SK-MEL-5 (cell line): ENCODE data around the gene FOXI3. TPM values are rescaled to one million over a fixed set of nuclear protein-coding genes. Genes with fewer than 3 reads are reported as not detected.
"Not testable (repeated sequence)": the region's sequence is repeated elsewhere in the genome, so short reads cannot be mapped to it uniquely, and the experiment has no call there.

Experiments
- DNase-seq: peaks from one replicate; pipeline ENCODE4 v3.0.0-alpha.2; 2016; ENCODE audit warnings: low read depth, low spot score
- in situ Hi-C: cut with HindIII; loops from 2 replicates; pipeline ENCODE4 v1.10.0; 2016; ENCODE audit warnings: low sequenced_read_pairs, high pct_unique_total_duplicates, low pct_unique_long_range_greater_than_20kb
- small RNA-seq, 2 experiments: library from RNA; depleted of rRNA; stranded (forward); fragments of <200 nt; gene quantifications; one replicate each; pipeline ENCODE3, GENCODE V24; 2014
- total RNA-seq: library from RNA; depleted of rRNA; stranded (reverse); fragments of >200 nt; shearing (Covaris generic); gene quantifications from 2 replicates; pipeline ENCODE4 v1.2.3, GENCODE V29; 2014; rRNA removed

Gene FOXI3
- total RNA-seq, 1 experiment from 2014 or later, result 0.66 TPM

DNA sequence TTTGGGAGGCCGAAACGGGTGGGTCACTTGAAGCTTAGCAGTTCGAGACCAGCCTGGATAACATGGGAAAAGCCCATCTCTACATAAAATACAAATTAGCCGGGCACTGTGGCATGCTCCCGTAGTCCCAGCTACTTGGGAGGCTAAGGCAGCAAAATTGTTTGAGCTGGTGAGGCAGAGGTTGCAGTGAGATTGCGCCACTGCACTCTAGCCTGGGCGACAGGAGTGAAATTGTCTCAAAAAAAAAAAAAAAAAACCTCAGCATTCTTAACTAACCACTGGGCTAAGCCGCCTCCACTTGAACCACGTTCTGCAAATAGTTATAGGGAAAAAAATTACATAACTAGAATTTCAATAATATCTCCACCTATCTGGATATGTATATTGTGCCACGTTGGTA, 2.3 kb downstream of the FOXI3 start:
- no peak for DNase-seq
- in situ Hi-C loops, result no loop called here

DNA sequence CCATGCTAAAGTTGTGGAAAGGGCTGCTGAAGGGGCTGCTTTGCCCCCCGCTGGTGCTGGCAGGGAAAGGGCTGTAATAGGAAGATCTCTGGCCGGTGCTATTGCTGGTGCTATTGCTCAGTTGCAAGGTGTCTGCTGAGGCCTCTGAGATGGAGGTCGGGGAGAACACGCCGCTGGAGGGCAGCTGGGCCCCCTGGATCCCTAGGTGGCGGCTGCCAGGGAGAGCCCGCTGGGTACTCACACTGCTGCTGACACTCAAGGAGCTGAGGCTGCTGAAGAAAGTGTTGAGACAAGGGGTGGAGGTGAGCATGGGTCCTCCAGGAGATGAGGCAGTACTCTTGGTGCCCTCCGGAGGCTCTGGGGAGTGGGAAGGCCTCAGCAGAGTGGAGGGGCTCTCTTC, 4.2 kb downstream of the FOXI3 start:
- in situ Hi-C loops, result no loop called here
- DNase-seq, result no peak

DNA sequence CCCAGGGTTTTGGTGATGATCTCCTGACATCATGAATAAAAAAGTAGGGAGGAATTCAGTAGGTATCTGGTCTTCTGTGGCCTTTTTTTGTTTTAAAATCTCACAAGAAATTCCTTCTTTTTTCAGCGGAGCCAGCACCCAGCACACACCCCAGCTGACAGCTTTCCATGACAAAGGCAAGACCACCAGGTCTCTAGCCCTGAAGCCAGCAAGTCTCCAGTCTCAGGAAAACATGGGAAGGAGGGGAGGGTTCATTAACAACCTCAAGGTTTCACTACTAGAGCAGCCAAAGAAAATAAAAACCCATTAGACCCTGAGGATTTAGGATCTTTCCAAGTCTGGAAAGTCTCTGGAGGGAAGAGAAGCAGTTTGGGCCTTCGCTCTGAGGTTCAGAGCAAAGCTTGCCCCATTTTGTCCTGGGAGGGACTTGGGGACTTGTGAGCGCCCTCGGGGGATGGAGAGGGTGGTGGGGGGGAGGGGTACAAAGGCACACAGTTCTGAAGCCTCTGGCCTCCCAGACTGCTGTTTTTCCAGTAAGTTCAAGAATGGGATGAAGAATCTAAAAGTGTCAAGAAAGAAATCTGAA, 9.0 kb downstream of the FOXI3 start:
- in situ Hi-C loops, result no loop called here
- DNase-seq, result no peak

DNA sequence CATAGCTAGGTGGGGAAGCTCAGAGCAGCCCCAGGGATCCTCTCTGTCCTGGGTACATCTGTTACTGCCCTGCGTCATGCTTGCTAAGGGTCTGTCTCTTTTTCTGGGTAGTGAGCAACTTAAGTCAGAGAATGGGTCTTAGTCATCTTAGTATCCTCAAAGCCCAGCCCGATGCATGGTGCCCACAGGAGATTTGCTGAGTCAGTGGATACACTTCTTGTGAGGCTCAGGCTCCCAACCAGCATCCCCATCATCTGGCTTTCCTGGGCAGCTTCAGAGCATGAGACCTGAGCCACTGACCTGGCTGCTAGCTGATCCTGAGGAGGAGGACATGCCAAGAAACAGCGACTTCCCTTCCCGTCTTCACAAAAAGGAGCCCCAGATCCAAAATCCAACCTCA, 10.0 kb downstream of the FOXI3 start:
- DNase-seq, result no peak
- in situ Hi-C loops, result no loop called here

DNA sequence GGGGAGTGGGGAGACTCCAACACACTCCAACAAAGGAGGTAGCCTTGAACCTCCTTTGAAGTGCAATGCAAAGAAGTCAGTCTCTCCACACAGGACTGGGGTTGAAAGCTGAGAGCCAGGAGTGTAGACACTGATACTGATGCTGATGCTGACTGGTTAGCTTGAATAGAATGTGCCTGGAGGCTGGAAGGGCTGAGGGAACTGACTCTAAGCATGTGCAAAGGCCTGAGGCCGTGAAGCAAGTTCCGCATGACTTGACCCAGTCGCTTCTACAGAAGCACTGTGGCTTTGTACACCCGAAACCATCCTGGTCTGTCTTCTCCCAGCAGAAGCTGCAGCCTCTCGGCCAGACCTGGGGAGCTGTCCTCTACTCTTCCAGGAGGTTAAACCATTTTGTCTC, 10.4 kb downstream of the FOXI3 start:
- in situ Hi-C loops, result no loop called here

DNA sequence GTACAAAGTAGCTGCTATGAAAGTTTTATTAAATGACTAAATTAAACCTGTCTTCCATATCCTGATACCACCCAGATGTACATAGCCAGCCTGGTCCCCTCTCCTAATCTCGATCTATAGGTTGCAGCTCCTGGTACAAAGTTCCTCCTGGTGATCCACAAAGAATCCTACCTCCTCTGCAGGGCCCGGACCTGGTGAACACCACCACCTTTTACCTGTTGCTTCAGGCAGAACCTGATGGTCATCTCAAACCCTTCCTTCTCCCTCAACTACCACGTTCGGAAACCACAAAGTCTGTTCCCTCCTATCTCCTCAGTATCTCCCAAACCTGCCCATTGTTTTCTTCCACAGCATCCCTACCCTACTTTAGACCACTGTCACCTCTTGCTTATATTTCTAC, 15.5 kb downstream of the FOXI3 start:
- no peak for DNase-seq
- in situ Hi-C loops, result no loop called here

More for the DNA sequence above, 10.4 kb downstream of the FOXI3 start:
- DNase-seq, result no peak

DNA sequence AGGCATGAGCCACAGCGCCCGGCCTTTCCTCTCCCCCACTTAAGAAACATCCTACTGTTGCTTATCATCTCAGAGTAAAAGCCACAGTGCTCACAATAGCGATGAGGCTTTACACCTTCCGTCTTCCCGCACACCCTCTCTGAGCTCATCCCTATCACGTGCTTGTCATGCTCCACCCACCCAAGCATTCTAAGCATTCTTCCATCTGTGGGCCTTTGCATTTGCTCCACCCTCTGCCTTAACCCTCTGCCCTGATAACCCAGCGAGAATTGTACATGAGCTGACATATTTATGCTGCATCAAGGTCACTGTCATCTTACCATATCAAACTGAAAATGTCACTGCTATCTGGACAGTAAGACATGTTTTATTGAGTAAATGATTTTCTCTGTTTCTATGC, 22.6 kb downstream of the FOXI3 start:
- no peak for DNase-seq
- in situ Hi-C loops, result no loop called here

DNA sequence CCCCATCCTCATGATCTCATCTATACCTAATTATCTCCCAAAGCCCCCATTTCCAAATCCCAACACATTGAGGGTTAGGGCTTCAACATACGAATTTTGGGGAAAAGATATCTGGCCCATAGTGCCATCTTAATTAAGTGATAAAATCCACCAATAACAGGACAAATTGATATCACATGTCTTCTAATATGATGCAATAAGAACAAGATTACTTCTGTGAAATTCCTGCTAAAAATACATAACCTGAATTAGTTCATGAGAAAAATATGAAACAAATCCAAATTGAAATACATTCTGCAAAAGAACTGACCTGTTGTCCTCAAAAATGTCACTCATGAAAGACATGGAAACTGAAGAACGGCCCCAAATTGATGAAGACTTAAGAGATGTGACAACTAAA, 28.8 kb downstream of the FOXI3 start:
- in situ Hi-C loops, result no loop called here
- DNase-seq, result no peak

DNA sequence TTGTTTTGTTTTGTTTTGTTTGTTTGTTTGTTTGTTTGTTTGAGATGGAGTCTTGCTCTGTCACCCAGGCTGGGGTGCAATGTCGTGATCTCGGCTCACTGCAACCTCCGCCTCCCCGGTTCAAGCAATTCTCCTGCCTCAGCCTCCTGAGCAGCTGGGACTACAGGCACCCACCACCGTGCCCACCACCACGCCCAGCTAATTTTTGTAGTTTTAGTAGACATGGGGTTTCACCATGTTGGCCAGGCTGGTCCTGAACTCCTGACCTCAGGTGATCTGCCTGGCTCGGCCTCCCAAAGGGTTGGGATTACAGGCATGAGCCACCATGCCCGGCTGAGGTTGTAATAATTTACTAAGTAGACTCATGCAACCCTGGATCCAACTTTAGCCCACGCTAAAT, 33.4 kb downstream of the FOXI3 start:
- in situ Hi-C loops, DNase-seq: not testable (repeated sequence)

DNA sequence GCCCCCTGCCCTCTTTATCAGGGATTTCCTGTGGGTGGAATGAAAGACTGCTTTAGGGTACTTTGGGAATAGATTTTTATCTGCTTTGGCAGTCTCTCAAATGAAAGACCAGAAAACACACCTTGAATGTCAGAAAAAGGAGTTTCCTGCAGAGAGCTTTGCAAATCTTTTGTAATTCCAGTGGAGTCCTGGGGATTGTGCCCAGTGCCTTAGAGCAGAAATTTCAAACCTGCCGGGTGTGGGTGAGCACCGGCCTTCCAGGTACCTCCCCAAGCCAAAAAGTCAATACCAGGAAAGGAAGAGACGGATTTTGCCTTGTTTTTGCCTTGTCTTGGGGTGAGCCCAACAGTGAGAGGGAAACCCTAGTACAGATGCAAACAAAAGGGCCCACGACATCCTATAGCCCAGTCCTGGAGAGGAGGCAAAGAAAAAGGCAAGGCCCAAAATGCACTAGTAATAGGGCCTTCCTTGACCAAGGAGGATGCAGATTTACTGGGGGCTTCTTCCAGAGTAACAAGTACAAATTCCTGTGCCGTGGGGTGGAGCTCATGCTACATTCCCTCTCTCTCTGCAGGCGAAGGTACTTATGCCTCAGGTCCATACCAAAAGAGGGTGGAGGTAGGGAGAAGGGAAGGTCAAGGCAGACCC, 36.4 kb downstream of the FOXI3 start:
- no peak for DNase-seq
- in situ Hi-C loops, result no loop called here

DNA sequence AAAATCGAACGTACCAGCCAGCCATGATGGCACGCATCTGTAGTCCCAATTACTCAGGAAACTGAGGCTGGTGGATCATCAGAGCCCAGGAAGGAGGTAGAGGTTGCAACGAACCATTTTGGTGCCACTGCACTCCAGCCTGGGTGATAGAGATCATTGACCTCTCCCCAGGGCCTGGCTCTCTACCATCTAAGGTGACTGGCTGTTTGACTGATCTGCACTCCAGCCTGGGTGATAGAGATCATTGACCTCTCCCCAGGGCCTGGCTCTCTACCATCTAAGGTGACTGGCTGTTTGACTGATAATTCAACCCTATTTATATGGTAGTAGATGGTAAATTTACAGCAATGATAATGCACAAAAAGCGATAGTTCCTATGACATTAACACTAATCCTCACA, 43.6 kb downstream of the FOXI3 start:
- in situ Hi-C loops, DNase-seq: not testable (repeated sequence)

DNA sequence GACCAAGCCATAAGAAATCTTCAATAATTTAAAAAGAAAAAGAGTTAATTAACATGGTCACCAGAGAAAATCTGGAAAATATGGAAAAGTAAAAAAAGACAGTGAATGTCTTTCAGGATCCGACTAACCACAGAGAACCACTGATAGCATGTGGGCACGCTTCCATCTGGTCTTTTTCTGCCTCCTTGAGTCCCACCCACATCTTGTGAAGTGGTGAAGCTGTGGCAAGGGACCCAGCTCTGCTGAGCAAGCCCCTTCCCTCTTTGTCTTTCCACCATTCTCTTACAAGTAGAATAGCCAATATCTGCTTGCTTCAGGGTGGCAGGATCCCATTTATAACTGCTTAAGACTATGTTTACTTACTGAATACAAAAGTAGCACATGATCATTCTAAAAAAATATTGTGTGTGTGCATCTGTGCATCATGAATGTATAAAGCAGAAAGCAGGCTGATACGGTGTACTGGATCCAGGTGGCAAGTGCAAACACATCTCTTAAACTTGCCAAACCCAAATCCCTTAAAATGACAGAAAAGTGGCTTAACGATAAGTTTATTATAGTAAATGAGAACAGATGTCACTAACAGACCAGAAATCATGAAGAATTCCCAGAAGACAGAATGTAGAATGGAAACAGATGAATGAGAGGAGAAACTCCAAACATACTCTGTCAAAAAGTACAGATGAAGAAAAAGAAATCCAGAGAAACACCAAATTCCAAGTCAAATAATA, 52.3 kb downstream of the FOXI3 start:
- in situ Hi-C loops, result no loop called here

DNA sequence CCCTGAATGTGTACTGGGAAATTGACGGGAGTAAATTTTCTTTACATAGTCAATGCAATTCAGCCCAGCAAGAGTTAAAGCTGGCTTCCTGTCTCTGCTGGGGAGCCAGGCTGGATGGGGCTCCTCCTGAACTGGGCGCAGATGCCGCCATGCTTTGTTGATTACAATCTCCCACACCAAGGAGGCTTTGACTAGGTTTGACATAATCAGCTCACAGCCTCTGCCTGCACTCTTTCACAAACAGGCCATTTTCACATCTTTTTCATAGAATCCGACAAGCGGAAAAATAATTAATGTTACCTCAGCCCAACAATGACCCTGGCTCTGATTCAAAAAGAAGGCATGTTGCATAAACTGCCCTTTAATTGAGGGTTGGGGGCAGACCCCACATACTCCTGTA, 54.3 kb downstream of the FOXI3 start:
- in situ Hi-C loops, result no loop called here
- no peak for DNase-seq

More for the DNA sequence above, 52.3 kb downstream of the FOXI3 start:
- DNase-seq, result no peak

Small RNAs within 50 kb of the gene (small RNA-seq; reads per million reads assigned to genes)
- 0 reads per million in 2 experiments for gene RNU6-1007P

Other genes with a start within 250 kb of the FOXI3 start
- gene EIF2AK3, start 174.8 kb upstream of the FOXI3 start, total RNA-seq, result 25.2 and 27.3 TPM in 2 replicates
- gene RPIA, start 239.0 kb upstream of the FOXI3 start, total RNA-seq, result 13.3 and 17.4 TPM in 2 replicates